HG03025 (cell line): ENCODE data around the gene GCGR.

ENCODE experiments used
- ATAC-seq: cut with Tn5 transposase; IDR thresholded peaks from one replicate; pipeline ENCODE4 v1.9.1; 2021; ENCODE audit warnings: mild to moderate bottlenecking, moderate library complexity; ENCODE audit not compliant: unreplicated experiment, low FRiP score

The GCGR gene

GRCh38 chr17:81811705-81812570, 8.0 kb downstream of the GCGR start:
- ATAC-seq = no peak

DNA sequence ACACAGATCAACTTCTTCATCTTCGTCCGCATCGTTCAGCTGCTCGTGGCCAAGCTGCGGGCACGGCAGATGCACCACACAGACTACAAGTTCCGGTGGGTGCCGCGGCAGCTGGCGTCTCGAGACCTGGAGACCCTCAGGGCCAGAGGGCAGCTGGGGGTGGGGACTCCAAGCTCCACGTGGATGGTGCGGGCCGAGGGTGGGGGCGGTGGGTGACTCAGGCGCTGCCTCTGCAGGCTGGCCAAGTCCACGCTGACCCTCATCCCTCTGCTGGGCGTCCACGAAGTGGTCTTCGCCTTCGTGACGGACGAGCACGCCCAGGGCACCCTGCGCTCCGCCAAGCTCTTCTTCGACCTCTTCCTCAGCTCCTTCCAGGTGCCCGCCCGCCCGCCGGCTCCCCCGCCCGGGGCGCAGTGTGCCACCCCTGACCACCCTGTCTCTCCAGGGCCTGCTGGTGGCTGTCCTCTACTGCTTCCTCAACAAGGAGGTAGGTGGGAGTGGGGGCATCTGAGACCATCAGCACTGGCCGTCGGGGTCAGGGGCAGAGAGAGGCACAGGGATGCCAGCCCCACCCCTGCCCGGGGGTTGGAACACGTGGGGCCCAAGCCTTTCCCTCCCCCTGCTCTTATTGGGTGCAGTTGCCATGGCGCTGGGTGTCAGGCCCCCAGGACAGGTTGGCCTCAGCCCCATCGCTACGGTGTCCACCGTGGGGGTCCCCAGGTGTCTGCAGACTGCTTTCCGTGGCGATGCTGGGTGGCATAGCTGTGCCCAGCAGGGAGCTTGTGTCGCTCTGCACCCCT, 8.8 kb downstream of the GCGR start:
- ATAC-seq = no peak

DNA sequence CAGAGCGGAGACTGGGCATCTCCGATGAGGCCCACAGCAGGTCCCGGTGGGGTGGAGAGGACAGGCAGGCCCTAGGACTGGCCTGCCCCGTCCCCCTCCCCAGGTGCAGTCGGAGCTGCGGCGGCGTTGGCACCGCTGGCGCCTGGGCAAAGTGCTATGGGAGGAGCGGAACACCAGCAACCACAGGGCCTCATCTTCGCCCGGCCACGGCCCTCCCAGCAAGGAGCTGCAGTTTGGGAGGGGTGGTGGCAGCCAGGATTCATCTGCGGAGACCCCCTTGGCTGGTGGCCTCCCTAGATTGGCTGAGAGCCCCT, 9.4 kb downstream of the GCGR start:
- ATAC-seq = no peak

GRCh38 chr17:81813861-81814683, 10.1 kb downstream of the GCGR start:
- no peak for ATAC-seq

DNA sequence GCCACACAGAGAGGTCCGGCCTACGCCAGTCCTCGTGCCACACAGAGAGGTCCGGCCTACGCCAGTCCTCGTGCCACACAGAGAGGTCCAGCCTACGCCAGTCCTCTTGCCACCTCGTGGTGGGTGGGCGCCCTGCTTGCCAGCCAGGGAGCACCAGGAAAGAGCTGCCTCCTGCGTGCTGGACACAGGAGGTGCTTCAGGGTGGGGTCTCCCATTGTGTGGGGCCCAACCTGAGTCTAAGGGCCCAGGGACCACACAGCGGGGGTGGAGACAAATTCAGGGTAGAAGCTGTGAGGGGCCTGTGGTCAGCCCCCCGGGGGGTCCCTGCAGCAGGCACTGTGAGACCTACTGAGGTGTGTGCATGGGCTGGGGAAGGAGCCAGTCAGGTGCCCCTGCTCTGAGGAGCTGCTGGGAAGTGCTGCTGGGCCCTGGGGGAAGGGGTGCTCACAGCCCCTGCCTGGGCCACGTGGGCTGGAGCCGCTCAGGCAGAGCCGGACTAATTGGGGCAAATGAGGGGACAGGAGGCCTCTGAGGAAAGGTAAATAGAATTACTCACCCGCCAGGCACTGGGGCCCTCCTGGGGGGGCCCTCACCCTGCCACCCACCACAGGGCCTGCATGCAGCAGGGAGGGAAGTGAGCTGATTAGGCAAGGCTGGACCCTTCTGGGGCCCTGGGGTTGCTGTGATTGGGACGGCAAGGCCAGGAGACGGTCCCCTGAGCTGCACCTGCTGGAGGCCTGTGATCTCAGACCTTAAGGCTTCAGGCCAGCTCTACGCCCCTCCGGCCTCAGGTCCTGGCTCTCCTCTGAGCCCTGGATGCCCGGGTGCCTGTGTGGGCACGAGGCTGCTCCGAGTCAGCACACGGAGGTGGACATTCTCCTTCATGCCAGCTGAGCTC, 11.0 kb downstream of the GCGR start:
- ATAC-seq = no peak

DNA sequence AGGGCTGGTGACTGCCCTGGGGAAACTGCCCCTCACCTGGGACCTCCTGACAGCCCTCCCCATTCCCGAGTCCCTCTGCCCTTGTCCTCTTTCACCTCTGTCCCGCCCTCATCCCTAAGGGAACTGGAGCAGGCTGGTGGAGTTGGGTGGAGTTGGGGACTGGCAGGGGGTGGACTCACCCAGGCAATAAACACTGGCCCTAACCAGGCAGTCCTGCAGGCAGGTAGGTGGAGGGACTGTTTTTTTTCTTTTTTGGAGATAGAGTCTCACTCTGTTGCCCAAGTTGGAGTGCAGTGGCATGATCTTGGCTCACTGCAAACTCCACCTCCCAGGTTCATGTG, 11.7 kb downstream of the GCGR start:
- no peak for ATAC-seq

GRCh38 chr17:81817758-81818147, 13.8 kb downstream of the GCGR start:
- ATAC-seq = no peak

DNA sequence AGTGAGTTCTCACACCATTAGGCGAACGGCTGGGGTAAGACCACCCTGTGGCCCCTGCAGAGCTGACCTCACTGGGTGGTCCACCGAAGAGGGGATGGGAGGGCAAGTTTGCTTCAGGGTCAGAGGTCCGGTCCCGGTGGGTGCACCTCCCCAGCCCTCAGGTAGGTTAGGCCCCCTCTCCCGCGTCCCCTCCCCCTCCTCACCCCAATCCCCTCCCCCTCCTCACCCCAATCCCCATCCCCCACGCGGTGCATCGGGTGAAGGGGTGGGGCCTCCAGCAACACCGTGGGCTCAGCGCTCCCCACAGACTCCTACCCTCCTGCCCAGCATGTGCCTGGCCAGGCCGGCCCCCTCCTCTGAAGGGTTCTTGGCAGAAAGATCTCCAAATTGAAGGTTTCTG, 15.8 kb downstream of the GCGR start:
- ATAC-seq = no peak

DNA sequence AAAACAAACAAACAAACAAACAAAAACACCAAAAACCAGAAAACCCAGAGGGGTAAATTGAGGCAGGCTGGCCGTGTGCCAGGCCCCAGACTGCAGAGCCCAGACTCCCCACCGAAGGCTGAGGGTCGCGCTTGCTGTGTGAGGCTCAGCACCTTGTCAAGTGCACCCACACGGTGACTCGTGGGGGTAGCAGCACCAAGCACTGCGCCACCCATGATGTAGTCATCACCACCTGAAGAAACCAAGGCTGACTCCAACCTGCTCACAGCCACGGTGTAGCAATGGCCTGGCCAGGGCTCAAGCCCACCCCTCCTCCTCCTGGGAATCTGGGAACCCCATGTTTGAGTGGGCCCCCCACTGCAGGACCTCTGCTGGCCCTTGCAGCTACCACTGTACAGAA, 17.2 kb downstream of the GCGR start:
- no peak for ATAC-seq

DNA sequence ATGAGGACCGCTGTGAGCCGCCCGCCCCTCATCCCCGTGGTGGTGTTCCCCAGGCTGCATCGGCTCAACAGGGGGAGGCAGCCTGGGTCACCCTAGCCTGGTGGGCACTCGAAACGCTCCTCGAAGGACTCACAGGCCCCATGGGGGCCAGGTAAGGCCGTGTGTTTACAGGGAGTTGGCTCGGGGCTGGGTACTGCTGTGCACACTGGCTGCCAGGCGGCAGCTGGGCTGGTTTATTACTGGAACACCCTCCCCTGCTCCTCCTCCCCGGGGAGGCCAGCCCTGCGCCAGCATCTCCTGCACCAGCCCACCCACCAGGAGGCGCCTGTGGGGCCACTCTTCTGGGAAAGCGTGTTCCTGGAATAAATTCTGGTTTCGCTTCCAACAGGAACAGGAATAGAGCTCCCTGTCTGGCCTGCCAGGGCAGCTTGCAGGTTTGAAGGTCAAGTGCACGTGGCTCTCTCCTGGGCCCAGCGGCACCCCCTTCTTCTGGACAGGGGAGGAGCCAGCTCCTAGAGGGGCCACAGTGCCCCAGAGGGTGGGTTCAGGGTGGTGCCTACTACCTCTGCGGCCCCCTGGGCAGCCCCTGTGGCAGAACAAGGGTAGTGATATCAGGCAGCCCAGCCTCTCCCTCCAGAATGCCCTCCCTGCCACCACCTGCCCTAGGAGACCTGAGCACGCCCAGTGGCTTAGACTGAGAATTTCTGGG, 17.8 kb downstream of the GCGR start:
- no peak for ATAC-seq

GRCh38 chr17:81822312-81822637, 18.3 kb downstream of the GCGR start:
- no peak for ATAC-seq

GRCh38 chr17:81822996-81823819, 19.3 kb downstream of the GCGR start:
- no peak for ATAC-seq

GRCh38 chr17:81823820-81824550, 20.0 kb downstream of the GCGR start:
- ATAC-seq = no peak

DNA sequence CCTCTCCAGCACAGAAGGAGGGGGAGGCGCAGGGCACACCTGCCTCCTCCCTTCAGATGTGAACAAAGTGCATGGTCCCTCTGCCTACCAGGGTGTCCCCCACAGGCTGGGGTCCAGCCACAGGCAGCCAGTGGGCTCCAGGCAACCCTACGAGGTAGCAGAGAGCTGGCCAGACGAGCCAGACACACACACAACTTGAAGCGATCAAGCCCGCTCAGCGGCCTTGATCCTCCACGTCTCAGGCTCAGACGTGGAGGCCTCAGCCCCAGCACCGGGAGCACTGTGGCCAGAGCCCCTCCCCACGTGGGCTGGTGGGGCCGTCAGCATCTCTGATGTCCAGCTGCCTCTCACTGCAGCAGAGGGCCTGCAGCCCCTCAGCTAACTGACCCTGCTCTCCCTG, 20.6 kb downstream of the GCGR start:
- ATAC-seq = no peak

GRCh38 chr17:81825841-81826466, 22.0 kb downstream of the GCGR start:
- ATAC-seq = no peak

- ATAC-seq = no peak
Observed at GRCh38 chr17:81828656-81829055, 24.7 kb downstream of the GCGR start.

GRCh38 chr17:81829858-81830257, 25.9 kb downstream of the GCGR start:
- ATAC-seq = no peak

DNA sequence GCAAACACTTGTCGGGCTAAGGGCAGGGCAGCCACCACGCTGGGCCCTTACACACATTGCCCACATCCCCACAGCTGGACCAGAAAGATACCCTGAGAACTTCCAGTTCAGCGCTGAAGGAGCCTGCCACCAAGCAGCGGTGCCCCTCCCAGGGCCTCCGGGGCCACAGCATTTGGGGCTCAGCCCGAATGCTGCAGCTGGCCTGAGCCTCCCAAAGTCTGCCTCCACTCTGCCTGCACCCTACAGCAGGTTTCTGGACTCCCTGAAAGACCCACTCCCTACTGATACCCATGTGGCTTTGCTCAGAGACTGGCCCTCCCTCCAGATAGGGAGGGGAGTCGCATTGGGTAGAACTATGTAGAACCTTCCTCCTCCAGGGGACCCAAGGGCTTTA, 27.6 kb downstream of the GCGR start:
- no peak for ATAC-seq
